Lower leg skin (tissue), 4 donors: ENCODE data around the gene VASN. TPM values are rescaled to one million over a fixed set of nuclear protein-coding genes. Genes with fewer than 3 reads are reported as not detected.

Experiments
- DNase-seq, 2 donors: peaks; one replicate each; pipeline ENCODE4 v3.0.0-alpha.2; 2019; ENCODE audit warnings: low spot score in 2 of 2
- H3K4me3 ChIP-seq: fragments of 200-600 bp; sonication (generic); 2 replicates; pipeline ENCODE4 v1.5.1; 2017; ENCODE audit warnings: mild to moderate bottlenecking, low read depth; ENCODE audit not compliant: poor library complexity, severe bottlenecking
- POLR2A ChIP-seq, 2 donors: fragments of 450-650 bp; IDR thresholded peaks; one replicate each; pipeline ENCODE4 v1.6.1; 2016 to 2017; ENCODE audit warnings: antibody characterized with exemption in 2 of 2, mild to moderate bottlenecking in 1 of 2, moderate library complexity in 1 of 2
- WGBS, 2 donors: methylation state at CpG; one replicate each; pipeline ENCODE4 v1.1.5; 2018; 5-methylcytosine and 5-hydroxymethylcytosine counted together
- intact Hi-C: fragments of 100-400 bp; cut with DNase I; formaldehyde crosslinking; loops from one replicate; pipeline ENCODE4 v1.15.0; 2023; ENCODE audit warnings: low total_unique reads
- total RNA-seq, 4 donors: library from RNA; depleted of rRNA; stranded (reverse); fragments of >200 nt; gene quantifications; one replicate each; pipeline ENCODE4 v1.1.0, GENCODE V29; 2016
- TF ChIP-seq, protein P1 (sequence below), 3 donors: fragments of 450-650 bp; IDR thresholded peaks; one replicate each; pipeline ENCODE4 v1.5.1; 2016; ENCODE audit warnings: antibody characterized with exemption in 3 of 3, mild to moderate bottlenecking in 3 of 3, moderate library complexity in 2 of 3

The VASN gene
- total RNA-seq, 4 donors from 2014 or later, result 35.6 to 52.8 (median 46.7) TPM

DNA sequence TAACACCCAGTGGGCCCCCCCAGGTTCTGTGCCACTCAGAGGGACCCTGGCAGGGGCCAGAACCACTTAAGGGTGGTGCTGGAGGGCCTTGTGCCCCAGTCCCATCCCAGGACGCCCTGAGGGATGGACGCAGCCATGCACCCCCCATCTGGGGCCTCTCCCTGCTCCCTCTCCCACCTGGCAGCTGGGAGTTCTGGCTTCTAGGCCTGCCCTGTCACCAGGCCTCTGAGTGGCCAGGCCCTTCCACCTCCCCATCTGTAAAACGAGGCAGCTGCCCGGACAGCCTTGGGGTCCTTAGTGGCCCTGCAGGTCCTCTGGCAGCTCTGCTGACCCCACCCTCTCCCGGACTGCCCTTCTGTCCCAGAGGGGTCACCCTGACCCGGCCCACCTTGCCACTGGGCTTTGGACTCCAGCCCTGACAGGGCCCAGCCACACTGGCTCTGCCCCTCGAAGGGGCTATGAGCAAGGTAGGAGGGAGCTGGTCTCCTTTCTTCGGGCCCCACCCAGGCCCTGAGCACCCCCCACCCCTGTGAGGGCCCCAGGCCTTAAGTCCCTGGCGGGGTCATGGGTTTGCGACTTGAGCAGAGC is 32.8 kb upstream of the VASN start:
- intact Hi-C loops, result no loop called here
- no peak overlapping the region for H3K4me3 ChIP-seq
- DNase-seq, result no peak
- TF ChIP-seq, protein P1, sequence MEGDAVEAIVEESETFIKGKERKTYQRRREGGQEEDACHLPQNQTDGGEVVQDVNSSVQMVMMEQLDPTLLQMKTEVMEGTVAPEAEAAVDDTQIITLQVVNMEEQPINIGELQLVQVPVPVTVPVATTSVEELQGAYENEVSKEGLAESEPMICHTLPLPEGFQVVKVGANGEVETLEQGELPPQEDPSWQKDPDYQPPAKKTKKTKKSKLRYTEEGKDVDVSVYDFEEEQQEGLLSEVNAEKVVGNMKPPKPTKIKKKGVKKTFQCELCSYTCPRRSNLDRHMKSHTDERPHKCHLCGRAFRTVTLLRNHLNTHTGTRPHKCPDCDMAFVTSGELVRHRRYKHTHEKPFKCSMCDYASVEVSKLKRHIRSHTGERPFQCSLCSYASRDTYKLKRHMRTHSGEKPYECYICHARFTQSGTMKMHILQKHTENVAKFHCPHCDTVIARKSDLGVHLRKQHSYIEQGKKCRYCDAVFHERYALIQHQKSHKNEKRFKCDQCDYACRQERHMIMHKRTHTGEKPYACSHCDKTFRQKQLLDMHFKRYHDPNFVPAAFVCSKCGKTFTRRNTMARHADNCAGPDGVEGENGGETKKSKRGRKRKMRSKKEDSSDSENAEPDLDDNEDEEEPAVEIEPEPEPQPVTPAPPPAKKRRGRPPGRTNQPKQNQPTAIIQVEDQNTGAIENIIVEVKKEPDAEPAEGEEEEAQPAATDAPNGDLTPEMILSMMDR (IDR thresholded peaks at IDR 0.05), result no peak
- no peak for TF ChIP-seq POLR2A (IDR thresholded peaks at IDR 0.05)
- WGBS, 2 donors, result 90 to 93% methylated on average over 7 to 8 of the region's 10 CpGs

DNA sequence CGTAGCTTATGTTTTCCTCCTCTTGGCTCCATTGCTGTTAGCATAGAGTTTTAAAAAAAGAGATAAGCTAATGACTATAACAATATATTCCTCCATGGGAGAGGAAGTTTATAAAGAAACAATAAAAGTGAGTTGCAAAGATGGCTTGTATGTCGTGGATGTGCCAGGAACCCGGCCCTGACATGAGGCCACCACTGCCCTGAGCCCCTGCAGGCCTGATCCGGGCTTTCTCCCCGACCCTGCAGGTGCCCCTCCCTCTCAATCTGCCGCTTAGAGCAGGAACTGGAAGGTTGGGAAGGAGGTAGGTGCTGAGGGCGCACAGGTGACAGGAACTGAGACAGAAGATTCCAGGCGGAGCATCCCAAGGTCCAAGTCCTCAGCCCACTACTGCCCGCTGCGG is 32.2 kb upstream of the VASN start:
- intact Hi-C loops, result no loop called here
- DNase-seq, result no peak
- TF ChIP-seq, protein P1 (IDR thresholded peaks at IDR 0.05), result no peak
- no peak for TF ChIP-seq POLR2A (IDR thresholded peaks at IDR 0.05)
- 73 to 76% methylated on average over 10 of the region's 10 CpGs for whole genome bisulfite sequencing, 2 donors
- H3K4me3 ChIP-seq, result no peak overlapping the region

DNA sequence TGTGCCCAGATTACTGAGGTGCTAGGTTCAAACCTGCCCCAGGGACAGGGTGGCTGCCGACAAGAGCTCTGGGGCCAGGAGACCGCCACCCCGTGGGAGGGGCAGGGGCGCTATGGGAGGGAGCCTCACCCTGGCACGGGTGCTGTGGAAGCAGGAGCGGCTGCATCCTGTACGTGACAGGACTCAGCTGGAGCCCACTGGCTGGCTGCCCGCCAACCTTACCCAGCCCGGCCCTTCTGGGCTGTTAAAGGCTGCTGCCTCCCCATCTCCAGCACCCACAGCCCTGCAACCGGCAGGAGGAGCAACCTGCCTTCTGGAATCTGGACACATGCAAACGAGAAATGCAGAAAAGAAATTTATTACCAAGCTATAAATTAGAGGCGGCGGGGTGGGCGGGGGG is 31.7 kb upstream of the VASN start:
- intact Hi-C loops, result no loop called here
- 39 to 45% methylated on average over 13 to 14 of the region's 14 CpGs for WGBS, 2 donors

DNA sequence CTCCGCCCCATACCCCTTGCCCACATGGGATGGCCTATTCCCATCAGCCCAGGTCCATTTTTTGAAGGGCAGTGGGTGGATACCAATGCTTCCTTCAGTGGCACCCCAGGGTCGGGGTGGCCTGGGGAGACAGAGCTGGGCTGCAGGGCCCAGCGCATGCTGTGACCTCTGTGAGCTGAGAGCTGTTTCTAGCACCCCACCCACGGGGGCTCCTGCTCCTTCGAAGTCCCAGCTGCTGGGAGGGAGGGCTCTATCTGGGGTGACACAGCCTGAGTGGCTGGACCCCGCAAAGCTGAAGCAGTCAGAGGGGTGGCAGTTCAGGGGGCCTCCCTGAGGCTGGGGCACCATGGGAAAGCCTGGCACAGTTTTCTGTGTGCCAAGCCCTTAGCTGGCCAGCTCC is 31.2 kb upstream of the VASN start:
- TF ChIP-seq, protein P1 (IDR thresholded peaks at IDR 0.05), result no peak
- no peak for TF ChIP-seq POLR2A (IDR thresholded peaks at IDR 0.05)
- H3K4me3 ChIP-seq, result no peak overlapping the region
- no peak for DNase-seq
- intact Hi-C loops, result no loop called here
- WGBS, 2 donors, result 85 to 90% methylated on average over 6 of the region's 6 CpGs

More for the DNA sequence above, 31.7 kb upstream of the VASN start:
- H3K4me3 ChIP-seq, result no peak overlapping the region
- TF ChIP-seq, protein P1 (IDR thresholded peaks at IDR 0.05), result no peak
- TF ChIP-seq POLR2A (IDR thresholded peaks at IDR 0.05), result no peak
- no peak for DNase-seq

DNA sequence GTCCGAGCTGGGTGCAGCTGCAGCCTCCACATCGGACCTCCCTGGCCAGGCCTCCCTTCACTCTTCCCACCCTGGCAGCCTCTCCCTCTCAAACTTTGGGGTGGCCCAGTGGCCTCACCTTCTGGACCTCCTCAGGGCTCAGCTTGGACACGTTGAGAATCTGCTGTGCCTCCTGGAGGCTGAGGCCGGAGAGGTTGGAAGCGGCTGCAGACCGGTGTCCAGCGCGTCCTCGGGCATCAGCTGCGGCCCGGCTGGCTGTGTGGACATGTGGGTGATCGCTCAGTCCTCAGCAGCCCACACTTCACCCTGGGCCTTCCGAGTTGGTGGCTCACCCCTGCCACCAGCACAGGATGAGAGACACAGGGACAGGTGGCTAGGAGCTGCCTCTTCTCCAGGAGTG is 30.4 kb upstream of the VASN start:
- no peak for DNase-seq
- 88 to 91% methylated on average over 12 to 13 of the region's 13 CpGs for WGBS, 2 donors
- intact Hi-C loops, result no loop called here
- TF ChIP-seq, protein P1 (IDR thresholded peaks at IDR 0.05), result no peak
- H3K4me3 ChIP-seq, result no peak overlapping the region
